Activated CD4-positive, alpha-beta T cell treated with anti-CD3 and anti-CD28 coated beads, Interleukin-2, Interleukin-6, amounts not matched to agents 100 ng/mL and 50 ng/mL, durations not matched to agents 16 hours and 8 hours (primary cell): ENCODE data around the gene SLC15A2.
"Not testable (repeated sequence)": the region's sequence is repeated elsewhere in the genome, so short reads cannot be mapped to it uniquely, and the experiment has no call there.

Experiments
- DNase-seq: peaks from one replicate; pipeline ENCODE4 v3.0.0-alpha.2; 2020

SLC15A2 gene

DNA sequence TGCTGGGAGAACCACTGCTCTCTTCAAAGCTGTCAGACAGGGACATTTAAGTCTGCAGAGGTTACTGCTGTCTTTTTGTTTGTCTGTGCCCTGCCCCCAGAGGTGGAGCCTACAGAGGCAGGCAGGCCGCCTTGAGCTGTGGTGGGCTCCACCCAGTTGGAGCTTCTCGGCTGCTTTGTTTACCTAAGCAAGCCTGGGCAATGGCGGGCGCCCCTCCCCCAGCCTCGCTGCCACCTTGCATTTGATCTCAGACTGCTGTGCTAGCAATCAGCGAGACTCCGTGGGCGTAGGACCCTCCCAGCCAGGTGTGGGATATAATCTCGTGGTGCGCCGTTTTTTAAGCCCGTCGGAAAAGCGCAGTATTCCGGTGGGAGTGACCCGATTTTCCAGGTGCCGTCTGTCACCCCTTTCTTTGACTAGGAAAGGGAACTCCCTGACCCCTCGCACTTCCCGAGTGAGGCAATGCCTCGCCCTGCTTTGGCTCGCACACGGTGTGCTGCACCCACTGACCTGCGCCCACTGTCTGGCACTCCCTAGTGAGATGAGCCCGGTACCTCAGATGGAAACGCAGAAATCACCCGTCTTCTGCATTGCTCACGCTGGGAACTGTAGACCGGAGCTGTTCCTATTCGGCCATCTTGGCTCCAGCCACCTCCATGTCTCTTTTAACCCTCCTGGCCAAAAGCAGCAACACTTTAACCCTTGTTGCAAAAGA lies 44.1 kb downstream of the SLC15A2 start:
- DNase-seq = not testable (repeated sequence)

DNA sequence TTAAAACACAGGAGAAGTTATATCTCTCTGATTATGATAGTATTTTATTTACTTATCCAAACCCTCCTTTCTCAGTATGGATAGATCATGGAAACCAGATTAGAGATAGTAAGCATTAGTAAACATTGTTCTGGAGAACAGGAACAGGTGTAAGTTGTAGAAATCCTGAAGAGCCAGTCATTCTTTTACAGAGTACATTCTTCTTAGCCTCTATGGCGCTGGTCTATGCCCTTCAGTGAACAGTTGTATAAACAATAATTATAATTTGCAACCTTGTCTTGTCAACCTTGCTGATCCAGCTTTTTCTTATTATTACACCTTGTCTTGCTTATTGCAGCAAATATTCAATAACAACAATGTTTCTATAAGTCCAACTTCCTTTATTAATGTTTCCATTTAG lies 47.4 kb downstream of the SLC15A2 start:
- no peak for DNase-seq

DNA sequence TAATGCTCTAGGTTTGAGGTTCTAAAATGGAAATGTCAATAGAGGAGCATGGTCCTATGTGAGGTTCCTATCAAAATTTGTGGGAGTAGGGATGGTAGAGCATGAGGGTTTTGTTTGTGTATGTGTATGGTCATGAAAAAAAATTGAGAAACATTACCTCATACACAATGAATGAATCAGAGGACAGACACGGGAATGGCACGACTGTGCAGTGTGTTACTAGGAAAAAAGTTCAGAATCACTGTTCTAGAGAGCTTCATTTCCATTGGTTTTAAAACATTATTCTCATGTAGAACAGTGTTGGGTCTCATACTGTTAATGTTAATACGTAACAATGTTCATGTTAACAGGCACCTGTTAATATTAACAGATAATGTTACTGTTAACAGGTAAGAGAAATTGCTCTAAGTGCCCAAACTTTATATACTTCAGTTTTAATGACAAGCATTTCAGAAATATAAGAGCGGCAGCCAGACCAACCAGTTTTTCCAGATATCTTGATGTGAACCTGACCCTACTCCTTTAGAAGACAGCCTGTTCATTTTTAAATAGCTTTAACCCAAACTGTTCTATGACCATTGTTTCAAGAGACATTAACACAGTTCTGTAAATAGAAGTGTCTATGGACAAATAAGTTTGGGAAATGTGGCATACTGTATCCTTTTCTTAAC lies 48.0 kb downstream of the SLC15A2 start:
- no peak for DNase-seq

DNA sequence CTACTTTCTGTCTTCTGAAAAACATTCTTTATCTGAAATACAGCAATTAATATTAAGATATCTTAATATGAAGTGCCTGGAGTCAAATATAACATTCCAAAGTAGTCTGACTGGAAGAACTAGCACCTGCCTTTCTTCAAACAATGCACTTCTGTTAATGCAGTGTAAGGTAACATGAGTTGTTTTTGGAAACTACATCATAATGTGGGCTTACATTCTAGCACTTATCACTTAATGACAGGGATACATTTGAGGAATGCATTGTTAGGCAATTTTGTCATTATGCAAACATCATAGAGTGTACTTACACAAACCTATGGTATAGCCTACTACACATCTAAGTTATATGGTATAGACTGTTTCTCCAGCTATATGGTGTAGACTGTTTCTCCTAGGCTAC lies 49.2 kb downstream of the SLC15A2 start:
- no peak for DNase-seq

DNA sequence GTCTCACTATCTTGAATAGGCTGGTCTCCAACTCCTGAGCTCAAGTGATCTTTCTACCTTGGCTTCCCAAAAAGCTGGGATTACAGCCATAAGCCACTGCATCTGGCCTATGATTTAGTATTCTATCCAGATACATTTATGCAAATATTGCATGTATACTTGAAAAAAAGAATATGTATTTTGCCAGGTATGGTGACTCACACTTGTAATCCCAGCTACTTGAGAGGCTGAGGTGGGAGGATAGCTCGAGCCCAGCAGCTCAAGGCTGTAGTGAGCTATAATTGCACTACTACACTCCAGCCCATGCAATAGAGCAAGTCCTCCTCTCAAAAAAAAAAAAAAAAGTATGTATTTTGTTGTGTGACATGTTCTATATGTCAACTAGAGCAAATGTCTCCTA lies 54.4 kb downstream of the SLC15A2 start:
- no peak for DNase-seq

DNA sequence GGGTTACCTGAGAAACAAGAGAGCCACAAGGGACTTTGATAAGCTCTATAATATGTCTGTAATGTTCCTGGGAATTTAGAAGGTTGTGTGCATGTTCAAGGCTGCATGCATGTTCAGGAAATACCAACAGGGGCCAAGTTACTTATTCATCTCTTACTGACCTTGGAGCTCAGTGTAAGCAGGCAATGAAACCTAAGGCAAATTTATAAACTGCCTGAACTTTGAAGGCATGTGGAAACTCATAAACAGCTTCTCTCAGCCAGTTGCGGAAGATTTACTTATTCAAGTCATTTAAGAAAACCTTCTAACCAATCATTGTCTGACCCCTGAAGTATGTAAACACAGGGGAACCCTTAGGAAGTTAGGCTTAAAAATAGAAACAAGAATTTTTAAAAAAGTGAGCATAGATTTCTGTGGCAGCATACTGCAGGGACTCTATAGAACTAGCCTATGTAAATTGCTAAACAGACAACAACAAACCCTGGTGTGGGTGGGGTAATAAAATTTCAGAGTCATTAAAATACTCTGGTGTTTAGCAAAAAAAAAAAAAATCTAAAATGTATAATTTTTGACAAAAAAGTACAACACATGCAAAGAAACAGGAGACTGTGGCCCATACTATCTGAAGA lies 57.2 kb downstream of the SLC15A2 start:
- no peak for DNase-seq

DNA sequence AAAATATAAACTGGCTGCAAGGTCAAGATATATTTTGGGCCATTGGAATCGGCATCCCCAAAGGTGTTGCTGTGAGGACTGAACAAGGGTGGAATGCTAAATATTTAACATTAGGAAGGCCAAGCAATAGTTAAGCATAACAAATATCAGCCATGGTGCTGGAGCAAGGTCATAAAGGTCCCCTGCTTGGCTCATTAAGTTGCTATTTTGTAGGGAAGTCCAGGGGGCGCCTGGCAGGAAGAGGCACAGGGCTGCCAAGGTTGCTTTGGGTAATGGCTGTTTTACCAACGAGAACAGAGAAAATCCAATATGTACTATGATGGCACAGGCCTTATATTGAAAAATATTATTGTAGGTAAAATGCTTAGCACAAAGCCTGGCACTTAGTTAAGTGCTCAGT lies 62.2 kb downstream of the SLC15A2 start:
- DNase-seq = no peak

DNA sequence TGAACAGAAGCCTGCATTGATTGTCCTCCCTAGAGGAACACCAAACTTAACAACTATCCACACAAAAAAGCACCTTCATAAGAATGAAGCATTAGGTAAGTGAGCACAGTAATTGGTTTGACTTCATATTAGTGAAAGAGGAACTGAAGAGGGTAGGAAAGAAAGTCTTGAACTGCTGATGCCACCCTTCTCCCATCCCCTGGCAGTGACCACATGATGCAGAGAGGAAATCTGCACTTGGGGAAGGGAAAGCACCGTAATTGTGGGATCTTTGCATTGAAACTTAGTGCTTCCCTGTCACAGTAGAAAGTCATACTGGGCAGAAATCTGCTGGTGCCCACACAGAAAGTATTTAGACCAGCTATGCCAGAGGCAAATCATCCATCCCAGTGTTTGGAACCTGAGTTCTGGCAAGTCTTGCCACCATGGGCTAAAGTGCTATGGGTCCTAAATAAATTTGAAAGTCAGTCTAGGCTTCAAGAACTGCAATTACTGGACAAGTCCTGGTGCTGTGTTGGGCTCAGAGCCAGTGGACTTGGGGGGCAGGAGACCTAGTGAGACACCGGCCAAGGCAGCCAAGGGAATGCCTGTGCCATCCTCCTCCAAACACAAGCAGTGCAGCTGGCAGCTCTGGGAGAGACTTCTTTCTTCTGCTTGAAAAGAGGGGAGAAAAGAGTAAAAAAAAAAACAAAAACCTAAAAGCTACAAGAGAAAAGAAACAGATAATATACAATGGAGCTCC lies 63.6 kb downstream of the SLC15A2 start:
- DNase-seq = no peak

DNA sequence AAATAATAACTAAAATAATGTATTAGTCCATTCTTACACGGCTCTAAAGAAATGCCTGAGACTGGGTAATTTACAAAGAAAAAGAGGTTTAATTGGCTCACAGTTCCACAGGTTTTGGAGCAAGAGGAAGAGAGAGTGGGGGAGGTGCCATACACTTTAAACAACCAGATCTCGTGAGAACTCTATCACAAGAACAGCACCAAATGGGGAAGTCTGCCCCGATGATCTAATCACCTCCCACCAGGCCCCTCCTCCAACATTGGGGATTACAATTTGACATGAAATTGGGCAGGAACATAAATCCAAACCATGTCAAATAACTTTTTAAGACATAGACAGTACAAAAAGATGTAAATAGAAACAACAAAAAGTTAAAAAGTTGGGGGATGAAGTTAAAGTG lies 64.6 kb downstream of the SLC15A2 start:
- DNase-seq = no peak

DNA sequence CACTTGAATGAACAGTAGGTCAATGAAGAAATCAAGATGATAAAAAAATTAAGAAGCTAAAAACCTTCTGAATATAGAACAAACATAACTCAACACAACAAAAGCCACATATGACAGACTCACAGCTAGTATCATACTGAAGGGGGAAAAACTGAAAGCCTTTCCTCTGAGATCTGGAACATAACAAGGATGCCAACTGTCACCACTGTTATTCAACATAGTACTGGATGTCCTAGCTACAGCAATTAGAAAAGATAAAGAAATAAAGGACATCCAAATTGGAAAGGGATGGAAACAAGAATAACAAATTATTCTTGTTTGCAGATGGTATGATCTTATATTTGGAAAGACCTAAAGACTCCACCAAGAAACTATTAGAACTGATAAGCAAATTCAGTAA lies 67.1 kb downstream of the SLC15A2 start:
- DNase-seq = no peak

DNA sequence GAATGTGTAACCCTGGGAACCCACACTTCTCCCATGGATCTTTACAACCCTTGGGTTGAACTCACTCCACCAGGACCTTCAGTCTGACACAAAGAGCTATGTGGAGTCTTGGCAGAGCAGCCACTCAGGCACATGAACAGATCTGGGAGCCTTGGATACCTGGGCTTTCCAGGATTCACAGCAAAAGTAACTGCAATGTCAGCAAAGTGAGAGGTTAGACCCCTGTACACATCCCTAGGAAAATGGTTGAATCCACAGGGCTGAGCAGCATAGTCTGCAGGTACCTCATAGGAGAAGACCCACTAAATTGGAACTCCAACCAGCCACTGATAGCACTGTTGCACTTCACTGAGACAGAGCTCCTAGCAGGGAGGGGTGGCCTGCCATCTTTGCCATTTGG lies 68.2 kb downstream of the SLC15A2 start:
- no peak for DNase-seq

DNA sequence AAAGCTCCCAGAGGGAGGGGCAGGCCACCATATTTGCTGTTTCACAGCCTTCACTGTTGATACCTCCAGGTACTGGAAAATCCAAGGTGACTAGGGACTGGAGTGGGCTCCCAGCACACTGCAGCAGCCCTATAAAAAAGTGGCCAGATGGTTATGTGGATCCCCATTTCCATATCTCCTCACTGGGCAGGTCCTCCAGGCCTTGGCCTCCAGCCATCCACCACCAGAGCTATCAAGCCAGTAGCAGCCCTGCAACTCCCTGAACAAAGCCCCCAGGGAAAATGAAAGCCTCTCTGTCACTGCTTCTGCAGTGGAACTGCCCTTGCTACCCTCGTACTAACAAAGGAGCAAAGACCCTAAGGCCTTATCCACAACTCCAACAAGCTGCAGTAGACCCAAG lies 69.4 kb downstream of the SLC15A2 start:
- no peak for DNase-seq

DNA sequence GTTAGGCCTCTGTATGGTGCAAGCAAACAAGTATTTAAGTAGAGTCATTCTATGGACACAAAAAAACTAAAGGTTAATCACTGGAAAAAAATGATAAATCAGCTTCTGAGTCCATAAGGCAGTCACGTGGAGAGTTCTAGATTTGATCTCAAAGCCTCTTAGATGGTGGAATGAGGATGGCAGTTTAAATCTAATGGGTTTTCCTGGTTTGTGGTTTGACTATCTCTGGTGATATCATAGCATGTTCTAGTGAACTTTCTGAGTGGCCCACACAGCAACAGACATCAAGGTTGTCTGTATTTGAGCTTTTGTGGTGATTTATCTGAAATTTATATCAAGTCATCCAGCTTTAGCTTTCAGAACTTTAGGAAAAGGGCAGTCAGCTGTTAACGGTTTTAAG lies 75.4 kb downstream of the SLC15A2 start:
- no peak for DNase-seq

DNA sequence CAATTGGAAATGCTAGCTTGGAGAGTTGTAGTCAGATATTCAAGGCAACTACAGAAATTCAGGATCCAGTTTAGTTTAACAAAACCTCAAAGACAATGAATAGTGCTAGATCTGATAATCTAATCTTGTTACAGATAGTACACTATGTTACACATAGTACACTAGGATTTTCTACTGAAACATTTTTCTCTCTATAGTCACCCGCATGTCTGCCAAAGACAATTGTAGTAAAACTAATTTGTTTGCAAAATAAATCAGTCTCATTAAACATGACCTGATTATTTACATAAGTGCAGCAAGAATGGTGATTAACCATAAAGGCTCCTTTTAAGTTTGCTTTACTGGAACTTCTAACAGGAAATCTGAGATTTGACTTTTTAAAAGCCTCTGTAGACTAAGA lies 75.8 kb downstream of the SLC15A2 start:
- no peak for DNase-seq

DNA sequence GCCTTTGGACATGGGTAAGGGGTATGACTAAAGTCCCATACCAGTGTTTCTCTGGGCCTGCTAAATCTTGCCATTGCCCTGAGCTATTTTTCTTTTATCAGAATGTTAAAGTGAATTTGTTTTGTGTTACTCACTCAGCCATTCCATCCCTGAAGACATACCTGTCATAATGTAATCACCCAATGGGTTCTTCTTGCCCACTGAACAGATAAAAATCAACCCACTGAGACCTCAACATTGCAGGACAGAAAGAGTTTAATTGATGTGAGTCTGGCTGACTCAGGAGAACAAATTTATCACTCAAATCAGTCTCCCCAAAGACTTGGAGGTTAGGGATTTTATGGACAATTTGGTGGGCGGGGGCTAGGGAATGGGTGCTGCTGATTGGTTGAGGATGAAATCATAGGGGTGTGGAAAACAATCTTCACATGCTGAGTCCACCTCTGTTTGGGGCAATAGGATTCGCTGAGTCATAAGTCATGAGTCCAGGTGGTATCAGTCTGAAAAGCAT lies 80.5 kb downstream of the SLC15A2 start:
- DNase-seq = no peak

DNA sequence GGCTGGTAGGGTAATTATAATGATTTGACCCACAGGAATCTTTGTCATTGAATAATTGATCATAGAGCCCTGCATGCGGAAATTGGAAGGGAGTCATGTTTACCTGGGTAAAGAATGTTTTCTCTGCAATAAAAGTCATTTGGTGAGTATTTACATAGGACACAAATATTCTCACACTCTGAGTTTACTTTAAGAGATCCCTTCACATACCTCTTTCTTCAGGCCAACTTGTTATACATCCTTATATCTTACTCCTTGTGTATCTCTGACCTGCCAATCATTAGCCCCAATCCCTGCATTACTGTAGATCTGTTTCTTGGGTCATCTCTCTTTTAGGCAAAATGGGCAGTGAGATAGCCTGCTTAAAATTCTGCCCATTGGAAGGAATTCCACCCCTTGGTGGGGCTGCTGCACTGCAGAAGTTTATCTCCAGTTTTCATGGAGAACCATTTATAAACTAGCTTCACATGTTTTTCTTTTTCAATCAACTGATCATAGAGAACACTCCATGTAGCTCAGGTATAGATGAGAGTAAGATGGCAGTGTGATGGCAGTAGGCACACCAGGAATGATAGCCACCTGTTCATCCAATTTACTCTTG lies 81.6 kb downstream of the SLC15A2 start:
- DNase-seq = no peak

DNA sequence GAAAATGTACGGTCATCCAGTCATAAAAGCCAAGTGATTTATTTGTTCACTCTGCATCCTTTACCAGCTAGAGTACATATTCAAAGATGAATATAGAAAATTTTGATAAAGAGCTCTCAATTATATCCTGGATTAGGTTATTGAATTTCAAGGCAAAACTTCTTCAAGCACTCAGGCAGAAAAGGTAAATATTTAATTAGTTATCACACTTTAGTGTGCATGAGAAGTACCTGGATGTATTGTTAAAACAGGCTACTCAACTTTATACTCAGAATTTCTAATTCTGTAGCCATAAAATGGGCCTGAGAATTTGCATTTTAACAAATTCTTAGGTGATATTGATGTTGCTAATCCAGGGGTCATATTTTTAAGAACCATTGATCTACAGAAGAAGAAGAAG lies 82.5 kb downstream of the SLC15A2 start:
- no peak for DNase-seq

DNA sequence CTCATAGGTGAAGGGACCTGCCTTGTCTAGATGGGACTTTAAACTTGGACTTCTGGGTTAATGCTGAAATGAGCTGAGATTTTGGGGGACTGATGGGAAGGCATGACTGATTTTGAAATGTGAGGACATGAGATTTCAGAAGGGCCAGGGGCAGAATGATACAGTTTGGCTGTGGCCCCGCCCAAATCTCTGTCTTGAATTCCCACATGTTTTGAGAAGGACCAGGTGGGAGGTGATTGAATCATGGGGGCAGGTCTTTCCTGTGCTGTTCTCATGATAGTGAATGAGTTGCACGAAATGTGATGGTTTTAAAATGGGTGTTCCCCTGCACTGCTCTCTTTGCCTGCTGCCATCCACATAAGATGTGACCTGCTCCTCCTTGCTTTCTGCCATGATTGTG lies 85.0 kb downstream of the SLC15A2 start:
- no peak for DNase-seq

DNA sequence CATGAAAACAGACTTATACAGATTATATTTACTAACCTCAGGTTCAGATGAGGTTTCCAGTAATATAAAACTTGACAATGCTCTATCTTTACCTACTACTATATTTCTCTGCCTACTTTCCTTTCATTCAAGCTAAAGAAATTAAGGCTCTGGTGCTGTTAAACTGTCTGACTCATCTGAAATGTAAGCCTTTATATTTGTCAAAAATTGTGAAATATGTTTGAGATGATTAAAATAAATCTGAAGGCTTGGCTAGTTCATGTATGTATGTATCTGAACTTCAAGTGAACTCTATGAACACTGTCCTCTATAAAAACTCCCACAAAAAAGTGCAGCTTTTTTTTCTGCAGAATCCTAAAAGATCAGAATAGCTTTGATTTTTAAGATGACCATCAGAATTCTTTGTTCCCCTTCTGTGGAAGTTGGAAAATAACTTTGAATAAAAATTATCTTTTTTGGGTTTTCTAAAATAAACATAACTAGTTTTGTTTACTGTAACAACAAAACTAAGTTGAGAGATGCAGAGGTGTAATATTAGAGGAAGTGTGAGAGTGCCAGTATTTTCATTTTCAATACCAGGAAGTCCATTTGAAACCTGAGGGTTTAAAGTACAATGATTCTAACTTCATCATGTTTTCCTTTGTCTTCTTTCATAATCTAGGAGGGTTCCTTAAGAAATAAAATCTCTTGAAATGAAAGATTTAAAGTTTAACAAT lies 85.7 kb downstream of the SLC15A2 start:
- DNase-seq = no peak

DNA sequence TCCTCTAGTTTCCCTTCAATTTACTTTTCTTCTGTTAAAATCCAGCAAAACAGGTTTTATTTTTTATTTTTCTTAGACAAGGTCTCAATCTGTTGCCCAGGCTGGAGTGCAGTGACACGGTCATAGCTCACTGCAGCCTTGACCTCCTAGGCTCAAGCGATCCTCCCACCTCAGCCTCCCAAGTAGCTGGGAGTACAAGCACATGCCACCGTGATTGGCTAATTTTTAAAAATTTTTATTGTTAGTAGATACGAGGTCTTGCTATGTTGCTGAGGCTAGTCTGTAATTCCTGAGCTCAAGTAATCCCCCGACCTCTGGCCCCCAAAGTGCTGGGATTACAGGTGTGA lies 86.2 kb downstream of the SLC15A2 start:
- DNase-seq = no peak

DNA sequence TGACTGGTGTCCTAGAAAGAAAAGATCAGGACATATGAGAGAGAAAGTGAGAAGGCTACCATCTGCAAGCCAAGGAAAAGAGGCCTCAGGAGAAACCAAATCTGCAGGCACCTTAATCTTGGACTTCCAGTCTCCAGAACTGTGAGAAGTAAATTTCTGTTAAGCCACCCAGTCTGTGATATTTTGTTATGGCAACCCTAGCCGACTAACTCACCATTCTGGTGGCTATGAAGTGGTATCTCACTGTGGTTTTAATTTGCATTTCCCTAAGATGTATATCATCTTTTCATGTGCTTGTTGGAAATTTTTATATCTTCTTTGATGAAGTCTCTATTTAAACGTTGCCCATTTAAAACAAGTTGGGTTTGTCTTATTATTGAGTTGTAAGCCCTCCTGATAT lies 87.3 kb downstream of the SLC15A2 start:
- no peak for DNase-seq

DNA sequence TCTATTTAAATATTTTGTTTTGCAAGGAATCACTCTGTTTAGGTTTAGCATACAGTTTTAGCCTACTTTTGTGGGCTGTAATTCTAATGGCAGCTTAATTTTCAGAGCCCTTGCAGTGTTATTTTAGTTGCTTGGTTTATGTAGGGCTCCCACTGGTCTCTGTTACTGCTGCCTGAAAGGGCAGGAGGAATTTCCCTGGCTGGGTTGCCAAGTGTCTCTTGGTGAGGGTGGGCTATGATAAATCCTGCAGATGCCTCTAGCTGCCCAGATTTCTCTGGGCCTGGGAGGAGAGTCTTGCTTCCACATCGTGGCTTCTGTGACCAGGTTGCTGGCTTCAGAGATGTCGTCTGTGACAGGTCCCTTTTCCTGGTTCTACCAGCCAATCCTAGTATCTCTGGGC lies 91.6 kb downstream of the SLC15A2 start:
- no peak for DNase-seq

DNA sequence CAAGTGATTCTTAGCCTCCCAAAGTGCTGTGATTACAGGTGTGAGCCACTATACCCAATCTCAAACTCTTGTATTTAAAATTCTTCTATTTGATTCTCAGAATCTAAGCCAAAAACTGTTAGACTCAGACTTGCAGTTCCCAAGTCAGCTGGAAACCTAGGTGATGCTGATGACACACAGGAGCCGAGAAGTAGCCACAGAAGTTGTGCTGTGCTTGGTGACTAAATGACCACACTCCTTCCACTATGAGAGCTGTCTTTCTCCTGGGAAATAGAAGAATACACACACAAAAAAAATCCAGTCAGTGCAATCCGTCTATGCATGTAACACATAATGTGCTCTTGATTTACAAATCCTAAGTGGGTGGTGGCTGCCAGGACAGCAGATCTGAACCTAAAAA lies 93.9 kb downstream of the SLC15A2 start:
- DNase-seq = peak; percentile 67
